Epithelial cell of esophagus (primary cell): ENCODE results near the gene STX11.

Experiments
- DNase-seq: peaks from one replicate; pipeline ENCODE4 v3.0.0; 2010; ENCODE audit warnings: low read depth
- H3K4me3 ChIP-seq: 2 replicates; pipeline ENCODE4 v1.5.1; 2011; ENCODE audit warnings: mild to moderate bottlenecking, low read length, control low read depth
- TF ChIP-seq, protein P1 (sequence below): IDR thresholded peaks from 2 replicates; pipeline ENCODE4 v1.5.1; 2011; ENCODE audit warnings: low read depth, mild to moderate bottlenecking, low read length, control low read depth, inconsistent platforms; ENCODE audit not compliant: insufficient read depth; ENCODE audit errors: missing control alignments

Gene STX11

DNA sequence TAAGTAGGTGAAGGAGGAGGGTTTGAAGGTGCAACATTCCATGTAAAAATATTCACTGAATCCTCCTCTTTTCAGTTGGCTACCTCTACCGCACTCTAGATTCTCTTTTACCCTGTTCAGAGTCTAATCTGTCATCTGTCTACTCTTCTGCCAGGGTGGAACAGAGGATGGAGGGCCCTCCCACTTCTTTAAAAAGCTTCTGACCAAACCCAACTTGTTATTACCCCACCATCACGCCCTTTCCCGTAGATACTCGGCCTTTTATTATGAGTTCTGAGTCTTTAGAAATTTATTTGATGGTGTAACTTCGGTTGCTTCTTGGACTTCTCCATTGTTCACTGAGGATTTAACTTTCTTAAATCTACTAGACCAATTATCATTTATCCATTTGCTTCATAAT, 11.7 kb downstream of the STX11 start:
- TF ChIP-seq, protein P1, sequence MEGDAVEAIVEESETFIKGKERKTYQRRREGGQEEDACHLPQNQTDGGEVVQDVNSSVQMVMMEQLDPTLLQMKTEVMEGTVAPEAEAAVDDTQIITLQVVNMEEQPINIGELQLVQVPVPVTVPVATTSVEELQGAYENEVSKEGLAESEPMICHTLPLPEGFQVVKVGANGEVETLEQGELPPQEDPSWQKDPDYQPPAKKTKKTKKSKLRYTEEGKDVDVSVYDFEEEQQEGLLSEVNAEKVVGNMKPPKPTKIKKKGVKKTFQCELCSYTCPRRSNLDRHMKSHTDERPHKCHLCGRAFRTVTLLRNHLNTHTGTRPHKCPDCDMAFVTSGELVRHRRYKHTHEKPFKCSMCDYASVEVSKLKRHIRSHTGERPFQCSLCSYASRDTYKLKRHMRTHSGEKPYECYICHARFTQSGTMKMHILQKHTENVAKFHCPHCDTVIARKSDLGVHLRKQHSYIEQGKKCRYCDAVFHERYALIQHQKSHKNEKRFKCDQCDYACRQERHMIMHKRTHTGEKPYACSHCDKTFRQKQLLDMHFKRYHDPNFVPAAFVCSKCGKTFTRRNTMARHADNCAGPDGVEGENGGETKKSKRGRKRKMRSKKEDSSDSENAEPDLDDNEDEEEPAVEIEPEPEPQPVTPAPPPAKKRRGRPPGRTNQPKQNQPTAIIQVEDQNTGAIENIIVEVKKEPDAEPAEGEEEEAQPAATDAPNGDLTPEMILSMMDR: no peak
- DNase-seq: no peak
- H3K4me3 ChIP-seq: no peak overlapping the region

DNA sequence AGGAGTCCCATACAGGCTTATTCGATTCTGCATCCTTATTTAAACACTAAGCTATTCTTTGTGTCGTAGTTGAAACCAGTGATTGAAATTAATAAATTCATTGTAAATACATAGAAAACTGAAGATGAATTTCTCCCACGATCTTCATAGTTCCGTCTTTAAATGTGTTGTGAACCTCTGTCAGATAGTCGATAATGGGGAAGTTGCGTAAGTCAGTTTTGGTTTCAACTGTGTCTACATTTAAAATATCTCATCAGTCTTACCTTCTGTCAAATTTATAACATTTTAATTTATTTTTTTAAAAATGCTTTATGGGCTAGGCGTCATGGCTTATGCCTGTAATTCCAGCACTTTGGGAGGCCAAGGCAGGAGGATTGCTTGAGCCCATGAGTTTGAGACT, 12.7 kb downstream of the STX11 start:
- TF ChIP-seq, protein P1: no peak
- no peak for DNase-seq
- no peak overlapping the region for H3K4me3 ChIP-seq

GRCh38 chr6:144165784-144166183, 15.5 kb downstream of the STX11 start:
- TF ChIP-seq, protein P1: no peak
- H3K4me3 ChIP-seq: no peak overlapping the region

GRCh38 chr6:144170044-144170443, 19.7 kb downstream of the STX11 start:
- no peak overlapping the region for H3K4me3 ChIP-seq
- TF ChIP-seq, protein P1: no peak
- DNase-seq: no peak

More at GRCh38 chr6:144165784-144166183, 15.5 kb downstream of the STX11 start:
- DNase-seq: no peak

GRCh38 chr6:144171406-144171805, 21.1 kb downstream of the STX11 start:
- TF ChIP-seq, protein P1: no peak
- no peak overlapping the region for H3K4me3 ChIP-seq
- DNase-seq: no peak

DNA sequence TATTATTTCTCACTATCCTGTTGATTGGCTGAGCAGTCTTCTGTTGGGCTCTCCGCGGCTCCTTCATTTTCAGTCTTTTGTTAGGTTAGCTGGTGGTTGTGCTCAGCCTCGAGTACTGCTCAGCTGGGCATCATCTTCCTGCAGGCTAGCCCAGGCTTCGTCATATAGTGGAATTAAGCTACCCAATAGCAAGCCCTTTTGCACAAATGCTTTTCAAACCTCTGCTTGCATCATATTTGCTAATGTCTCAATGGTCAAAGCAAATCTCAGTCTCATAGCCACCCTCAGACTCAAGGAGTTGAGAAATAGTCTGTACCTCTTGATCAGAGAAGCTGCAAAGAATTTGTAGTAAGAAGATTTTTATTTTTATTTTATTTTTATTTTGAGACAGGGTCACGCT, 23.7 kb downstream of the STX11 start:
- no peak for DNase-seq
- TF ChIP-seq, protein P1: no peak
- H3K4me3 ChIP-seq: no peak overlapping the region

DNA sequence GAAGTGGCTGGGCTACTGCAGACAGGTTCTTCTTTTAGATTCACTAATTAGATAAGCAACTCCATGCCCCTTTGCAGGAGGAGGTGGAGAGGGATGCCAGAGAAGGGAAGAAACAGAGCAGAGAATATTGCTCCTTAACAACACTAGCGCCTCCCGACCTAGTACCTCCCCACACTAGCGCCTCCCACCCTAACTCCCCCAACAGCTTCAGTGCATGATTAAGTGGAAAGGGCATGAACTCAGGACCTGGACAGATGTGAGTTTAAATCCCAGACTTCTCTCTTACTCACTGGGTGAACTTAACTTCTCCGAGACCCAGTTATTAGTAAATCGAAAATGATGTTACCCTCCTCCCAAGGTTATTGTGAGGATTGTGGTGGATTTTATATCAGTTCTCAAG, 25.7 kb downstream of the STX11 start:
- H3K4me3 ChIP-seq: no peak overlapping the region
- TF ChIP-seq, protein P1: no peak
- DNase-seq: no peak
